Calu3 (cell line): Measurements from ENCODE around the gene NETO1. TPM values are rescaled to one million over a fixed set of nuclear protein-coding genes. Genes with fewer than 3 reads are reported as not detected.

Experiments
- BruUV-seq: library from RNA; stranded (reverse); fragments of 400-500 nt; replicated peaks from 2 replicates; lab custom pipeline; 2021; lab: Mats Ljungman, UMichigan
- CTCF ChIA-PET: fragments of 300-600 bp; sonication (Branson Sonifier 250); formaldehyde crosslinking; loops from one replicate; lab custom pipeline; 2022; ENCODE audit warnings: antibody characterized with exemption; lab: Charles Lee
- DNase-seq: peaks from one replicate; pipeline ENCODE4 v3.0.0; 2022
- H3K27ac Mint-ChIP-seq: one replicate; pipeline ENCODE4 v1.8.0; 2022; ENCODE audit warnings: mixed read lengths; ENCODE audit not compliant: unreplicated experiment
- H3K27me3 Mint-ChIP-seq: one replicate; pipeline ENCODE4 v1.8.0; 2022; ENCODE audit warnings: mixed read lengths; ENCODE audit not compliant: unreplicated experiment
- H3K36me3 Mint-ChIP-seq: one replicate; pipeline ENCODE4 v1.8.0; 2022; ENCODE audit warnings: mild to moderate bottlenecking, moderate library complexity, mixed read lengths; ENCODE audit not compliant: insufficient read depth, unreplicated experiment
- H3K4me1 Mint-ChIP-seq: one replicate; pipeline ENCODE4 v1.8.0; 2022; ENCODE audit warnings: mild to moderate bottlenecking, low read depth, mixed read lengths; ENCODE audit not compliant: unreplicated experiment
- H3K4me3 Mint-ChIP-seq: one replicate; pipeline ENCODE4 v1.8.0; 2022; ENCODE audit warnings: mild to moderate bottlenecking, low read depth, moderate library complexity, mixed read lengths; ENCODE audit not compliant: unreplicated experiment
- H3K9me3 Mint-ChIP-seq: one replicate; pipeline ENCODE4 v1.8.0; 2022; ENCODE audit warnings: low read depth, mixed read lengths; ENCODE audit not compliant: unreplicated experiment
- intact Hi-C: fragments of 100-400 bp; cut with micrococcal nuclease; formaldehyde crosslinking; loops from one replicate; pipeline ENCODE4 v1.10.0; 2022; ENCODE audit not compliant: unreplicated experiment
- microRNA-seq: library from miRNA; unstranded; fragments of <30 nt; microRNA quantifications from one replicate; pipeline ENCODE4 v1.2.0, GENCODE V29; 2022
- total RNA-seq: library from RNA; stranded (reverse); gene quantifications from 2 replicates; pipeline ENCODE4 v1.2.3, GENCODE V29; 2022
- TF ChIP-seq, protein P1 (sequence below): fragments of 200-600 bp; IDR thresholded peaks from one replicate; pipeline ENCODE4 v1.8.0; 2022; ENCODE audit warnings: antibody characterized with exemption; ENCODE audit not compliant: unreplicated experiment

NETO1 gene
- total RNA-seq, 1 experiment from 2014 or later: not detected

DNA sequence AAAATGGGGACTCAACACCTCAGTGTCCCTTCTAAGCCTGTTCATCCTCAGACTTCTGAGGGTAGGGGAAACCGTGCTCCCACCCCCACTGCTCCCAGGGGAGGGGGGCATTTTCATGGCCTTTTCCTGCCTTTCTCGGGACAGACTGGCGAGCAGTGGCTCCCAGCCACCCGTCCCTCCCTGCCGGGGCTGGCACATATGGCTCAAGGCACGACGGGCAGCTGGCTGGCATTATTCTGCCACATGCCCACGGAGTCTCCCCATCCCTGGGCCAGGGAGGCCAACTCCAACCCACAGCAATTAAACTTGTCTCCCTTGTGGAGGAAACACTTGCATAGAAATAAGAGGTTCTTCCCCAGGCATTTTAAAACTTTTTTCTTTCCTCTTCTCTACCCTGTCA is 175.2 kb downstream of the NETO1 start:
- BruUV-seq: no TSS peak
- peaks cover 4% of the 10 kb centered on the region for H3K36me3 Mint-ChIP-seq
- peak overlapping the region; percentile 73 for H3K4me3 Mint-ChIP-seq
- DNase-seq: no peak
- intact Hi-C loops: no loop called here
- TF ChIP-seq, protein P1, sequence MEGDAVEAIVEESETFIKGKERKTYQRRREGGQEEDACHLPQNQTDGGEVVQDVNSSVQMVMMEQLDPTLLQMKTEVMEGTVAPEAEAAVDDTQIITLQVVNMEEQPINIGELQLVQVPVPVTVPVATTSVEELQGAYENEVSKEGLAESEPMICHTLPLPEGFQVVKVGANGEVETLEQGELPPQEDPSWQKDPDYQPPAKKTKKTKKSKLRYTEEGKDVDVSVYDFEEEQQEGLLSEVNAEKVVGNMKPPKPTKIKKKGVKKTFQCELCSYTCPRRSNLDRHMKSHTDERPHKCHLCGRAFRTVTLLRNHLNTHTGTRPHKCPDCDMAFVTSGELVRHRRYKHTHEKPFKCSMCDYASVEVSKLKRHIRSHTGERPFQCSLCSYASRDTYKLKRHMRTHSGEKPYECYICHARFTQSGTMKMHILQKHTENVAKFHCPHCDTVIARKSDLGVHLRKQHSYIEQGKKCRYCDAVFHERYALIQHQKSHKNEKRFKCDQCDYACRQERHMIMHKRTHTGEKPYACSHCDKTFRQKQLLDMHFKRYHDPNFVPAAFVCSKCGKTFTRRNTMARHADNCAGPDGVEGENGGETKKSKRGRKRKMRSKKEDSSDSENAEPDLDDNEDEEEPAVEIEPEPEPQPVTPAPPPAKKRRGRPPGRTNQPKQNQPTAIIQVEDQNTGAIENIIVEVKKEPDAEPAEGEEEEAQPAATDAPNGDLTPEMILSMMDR: no peak
- H3K27ac Mint-ChIP-seq: peak overlapping the region; percentile 6
- H3K9me3 Mint-ChIP-seq: no peaks in the 10 kb centered on the region
- no peaks in the 10 kb centered on the region for H3K27me3 Mint-ChIP-seq
- H3K4me1 Mint-ChIP-seq: peaks cover 28% of the 10 kb centered on the region
- CTCF ChIA-PET: no interaction called here

Small RNA genes lying within 50 kb of the gene (microRNA-seq; reads per million reads assigned to microRNA genes)
- gene MIR548AV: not detected
